SJCRH30 (cell line): ENCODE data around the gene ABCC12. TPM values are rescaled to one million over a fixed set of nuclear protein-coding genes. Genes with fewer than 3 reads are reported as not detected.
A peak's percentile ranks its signal among the peaks of the same experiment; 100 is the strongest.
"Not testable (repeated sequence)": the region's sequence is repeated elsewhere in the genome, so short reads cannot be mapped to it uniquely, and the experiment has no call there.

Experiments
- DNase-seq, 2 experiments: peaks; one replicate each; pipeline ENCODE4 v3.0.0-alpha.2; 2015 to 2020
- H3K27ac ChIP-seq: fragments of 250-450 bp; sonication (Bioruptor Pico); 2 replicates; pipeline ENCODE4 v1.5.1; 2020; ENCODE audit warnings: mild to moderate bottlenecking, moderate library complexity
- H3K27me3 ChIP-seq: fragments of 250-450 bp; sonication (Bioruptor Pico); 2 replicates; pipeline ENCODE4 v1.5.1; 2020; ENCODE audit warnings: mild to moderate bottlenecking, moderate library complexity
- H3K36me3 ChIP-seq: fragments of 250-450 bp; sonication (Bioruptor Pico); 2 replicates; pipeline ENCODE4 v1.5.1; 2020; ENCODE audit warnings: mild to moderate bottlenecking, moderate library complexity
- H3K4me1 ChIP-seq: fragments of 250-450 bp; sonication (Bioruptor Pico); 2 replicates; pipeline ENCODE4 v1.5.1; 2020; ENCODE audit warnings: mild to moderate bottlenecking, moderate library complexity
- H3K4me3 ChIP-seq: fragments of 250-450 bp; sonication (Bioruptor Pico); 2 replicates; pipeline ENCODE4 v1.5.1; 2020; ENCODE audit warnings: mild to moderate bottlenecking, moderate library complexity
- H3K9me3 ChIP-seq: fragments of 250-450 bp; sonication (Bioruptor Pico); replicated peaks from 2 replicates; pipeline ENCODE4 v1.5.1; 2020; ENCODE audit warnings: mild to moderate bottlenecking, moderate library complexity
- total RNA-seq: library from RNA; depleted of rRNA; stranded (reverse); fragments of >200 nt; shearing (Covaris generic); gene quantifications from 2 replicates; pipeline ENCODE4 v1.2.3, GENCODE V29; 2014

Gene ABCC12
- total RNA-seq, 1 experiment from 2014 or later = not detected

DNA sequence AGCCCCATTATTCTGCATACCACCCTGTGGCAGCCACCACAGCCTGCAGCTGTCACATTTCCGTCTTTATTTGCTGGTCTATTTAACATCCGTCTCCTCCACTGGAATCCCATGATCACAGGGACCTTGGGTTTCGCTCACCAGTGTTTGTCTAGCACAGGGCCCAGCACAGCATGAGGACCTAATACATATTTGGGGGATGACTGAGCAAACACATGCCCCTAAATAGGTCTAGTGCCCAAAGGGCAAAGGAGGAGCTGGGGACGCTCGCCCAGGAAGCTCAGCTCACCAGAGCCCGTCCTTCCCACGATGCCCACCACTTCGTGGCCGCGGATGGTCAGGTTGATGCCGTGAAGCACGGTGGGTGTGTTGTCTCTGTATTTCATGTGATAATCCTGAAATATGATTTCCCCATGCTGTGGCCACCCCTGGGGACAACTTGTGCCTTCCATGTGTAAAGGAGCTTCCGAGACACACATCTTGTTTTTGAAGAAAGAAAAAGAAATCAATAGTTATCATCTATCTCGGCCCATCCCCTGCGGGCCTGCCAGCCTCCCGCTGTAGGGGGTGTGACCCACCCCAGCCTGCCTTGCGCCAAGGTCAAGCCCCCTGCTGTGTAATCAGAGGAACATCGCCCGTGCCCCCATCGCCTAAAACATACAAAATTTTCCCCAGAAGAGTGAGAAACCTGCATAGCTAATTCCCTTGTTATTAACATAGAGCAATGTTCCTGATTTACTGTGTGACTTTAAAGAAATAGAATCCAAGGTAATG lies 21.0 kb upstream of the ABCC12 start:
- no peaks in the 10 kb centered on the region for H3K36me3 ChIP-seq
- no peaks in the 10 kb centered on the region for H3K27me3 ChIP-seq
- 0 out of 2 replicates have a peak, but pooled peaks cover 3% of the 10 kb centered on the region for H3K4me1 ChIP-seq
- H3K9me3 ChIP-seq = no peaks in the 10 kb centered on the region
- H3K27ac ChIP-seq = no peak overlapping the region
- DNase-seq = peak; percentile 8 to 30
- H3K4me3 ChIP-seq = no peak overlapping the region

DNA sequence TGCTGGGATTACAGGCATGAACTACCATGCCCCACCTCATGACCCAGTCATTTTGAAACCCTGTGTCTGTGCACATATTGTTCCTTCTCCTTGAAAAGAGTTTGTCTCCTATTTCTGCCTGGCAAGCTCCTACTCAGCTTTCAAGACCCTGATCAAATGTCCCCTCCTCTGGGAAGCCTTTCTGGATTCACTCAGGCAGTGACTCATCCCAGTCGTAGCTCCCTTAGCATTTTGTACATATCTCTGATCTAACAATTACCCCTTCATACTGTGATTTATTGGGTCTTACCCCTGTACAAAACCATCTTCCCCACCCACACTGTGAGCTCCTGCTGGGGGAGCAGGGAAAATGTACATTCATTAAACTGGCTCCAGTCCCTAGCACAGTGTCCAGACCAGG lies 18.1 kb upstream of the ABCC12 start:
- no peak overlapping the region for H3K4me3 ChIP-seq
- DNase-seq = no peak
- no peaks in the 10 kb centered on the region for H3K27me3 ChIP-seq
- 0 out of 2 replicates have a peak, but pooled peaks cover 3% of the 10 kb centered on the region for H3K4me1 ChIP-seq
- no peak overlapping the region for H3K27ac ChIP-seq
- no peaks in the 10 kb centered on the region for H3K9me3 ChIP-seq
- H3K36me3 ChIP-seq = no peaks in the 10 kb centered on the region

DNA sequence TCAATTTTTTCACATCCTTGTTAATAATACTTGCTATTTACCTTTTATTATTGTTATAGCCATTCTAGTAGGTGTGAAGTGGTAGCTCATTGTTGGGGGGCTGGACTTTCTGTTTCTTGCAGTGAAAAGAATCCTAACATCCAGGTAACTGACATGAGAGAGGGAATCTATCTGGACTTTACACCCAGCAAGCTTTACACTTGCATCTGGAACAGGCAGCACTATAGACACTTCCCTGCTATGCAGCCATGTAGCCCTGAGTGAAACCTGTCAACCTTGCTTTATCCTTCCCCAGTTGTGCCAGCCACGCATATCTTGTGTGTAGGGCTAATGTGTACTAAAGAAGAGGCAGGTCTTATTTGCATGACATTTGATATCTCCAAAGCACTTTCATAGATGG lies 16.9 kb upstream of the ABCC12 start:
- Histone ChIP-seq H3K4me1 (0 out of 2 replicates have a peak, but pooled peaks cover 3% of the 10 kb centered on the region), H3K27me3 (no peaks in the 10 kb centered on the region), H3K4me3 (no peak overlapping the region), H3K9me3 (no peaks in the 10 kb centered on the region), H3K27ac (no peak overlapping the region), H3K36me3 (no peaks in the 10 kb centered on the region)
- no peak for DNase-seq

DNA sequence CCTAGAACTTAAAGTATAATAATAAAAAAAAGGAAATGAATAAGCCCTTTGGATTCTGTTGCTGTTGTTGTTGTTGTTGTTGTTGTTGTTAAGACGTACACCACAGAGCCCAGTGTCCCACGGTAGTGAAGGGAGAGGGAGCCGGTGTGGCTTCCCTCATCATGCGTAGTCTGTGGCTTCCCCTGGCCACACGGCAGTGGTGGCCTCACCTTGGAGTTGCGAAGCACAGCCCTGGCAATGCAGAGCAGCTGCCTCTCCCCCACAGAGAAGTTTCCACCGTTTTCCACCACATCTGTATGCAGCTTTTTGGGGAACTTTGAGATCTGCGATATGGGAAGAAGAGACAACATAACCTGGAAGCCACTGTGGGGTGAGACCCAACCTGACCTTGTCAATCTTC lies 14.1 kb upstream of the ABCC12 start:
- Histone ChIP-seq H3K4me3 (no peak overlapping the region), H3K4me1 (no peaks in the 10 kb centered on the region; the same call in 1 of the 2 replicates), H3K27ac (no peak overlapping the region)

DNA sequence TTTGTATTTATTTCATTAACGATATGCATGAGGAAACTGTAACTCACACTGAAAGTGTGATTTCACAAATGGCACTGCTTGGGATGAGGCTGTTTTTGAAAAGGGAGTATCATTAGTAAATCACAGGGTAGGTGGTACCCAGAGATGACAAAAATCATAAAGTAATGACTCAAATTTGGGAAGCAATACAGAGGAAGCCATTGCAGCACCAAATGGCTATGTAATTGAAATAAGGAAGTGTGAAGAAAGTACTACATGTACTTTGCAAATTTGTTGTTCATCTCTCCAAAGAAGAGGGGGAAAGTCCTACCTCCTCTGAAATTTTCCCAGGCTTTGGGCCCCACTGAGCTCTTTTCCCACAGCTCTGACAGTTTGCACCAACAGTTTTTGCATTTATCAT lies 12.3 kb upstream of the ABCC12 start:
- no peak for DNase-seq

More for the DNA sequence above, 14.1 kb upstream of the ABCC12 start:
- no peak for DNase-seq
- Histone ChIP-seq H3K9me3 (no peaks in the 10 kb centered on the region), H3K27me3 (no peaks in the 10 kb centered on the region), H3K36me3 (no peaks in the 10 kb centered on the region)

DNA sequence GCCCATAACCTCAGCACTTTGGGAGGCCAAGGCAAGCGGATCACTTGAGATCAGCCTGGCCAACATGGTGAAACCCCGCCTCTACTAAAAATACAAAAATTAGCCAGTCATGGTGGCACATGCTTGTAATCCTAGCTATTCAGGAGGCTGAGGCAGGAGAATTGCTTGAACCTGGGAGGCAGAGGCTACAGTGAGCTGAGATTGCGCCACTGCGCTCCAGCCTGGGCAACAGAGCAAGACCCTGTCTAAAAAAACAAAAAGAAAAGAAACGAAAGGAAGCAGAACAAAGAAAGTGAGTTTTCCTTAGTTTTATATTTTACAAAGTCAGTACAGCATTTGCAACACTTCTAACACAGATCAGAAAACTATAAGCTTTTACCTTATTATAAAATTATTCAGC lies 10.8 kb upstream of the ABCC12 start:
- H3K9me3 ChIP-seq, DNase-seq, H3K27me3 ChIP-seq, H3K27ac ChIP-seq, H3K4me3 ChIP-seq, H3K36me3 ChIP-seq, H3K4me1 ChIP-seq: not testable (repeated sequence)

More for the DNA sequence above, 12.3 kb upstream of the ABCC12 start:
- H3K27ac ChIP-seq = no peak overlapping the region
- no peak overlapping the region for H3K4me3 ChIP-seq
- H3K4me1 ChIP-seq = no peaks in the 10 kb centered on the region; the same call in 1 of the 2 replicates
- no peaks in the 10 kb centered on the region for H3K36me3 ChIP-seq
- no peaks in the 10 kb centered on the region for H3K9me3 ChIP-seq
- H3K27me3 ChIP-seq = no peaks in the 10 kb centered on the region

DNA sequence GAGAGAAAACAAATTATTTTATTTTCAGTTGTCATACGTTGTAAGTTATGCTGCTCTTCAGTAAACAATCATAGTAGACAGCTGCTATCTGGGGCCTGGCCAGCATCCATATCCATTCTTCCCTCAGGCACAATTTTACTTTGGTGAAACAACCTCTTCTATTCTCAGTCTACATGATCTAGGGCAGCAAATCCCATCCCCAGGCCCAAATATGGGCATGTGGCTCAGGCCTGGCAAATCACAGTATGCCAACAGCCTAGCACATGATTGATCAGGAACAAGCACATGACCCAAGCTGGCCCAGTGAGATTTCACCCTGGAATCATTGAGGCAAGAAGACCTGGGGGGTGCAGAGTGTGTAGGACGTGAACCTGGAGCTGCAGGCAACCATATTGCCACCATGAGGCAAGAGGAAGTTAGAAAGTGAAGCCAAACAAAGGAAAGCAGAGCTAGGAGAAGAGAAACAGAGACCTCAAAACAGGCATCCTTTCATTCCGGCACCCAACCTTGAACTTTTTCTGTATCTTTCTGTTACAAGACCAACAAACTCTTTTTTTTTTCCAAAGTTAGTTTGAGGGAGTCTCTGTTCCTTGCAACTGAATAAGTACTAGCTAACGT lies 10.3 kb upstream of the ABCC12 start:
- Histone ChIP-seq H3K9me3 (no peaks in the 10 kb centered on the region), H3K4me1 (no peaks in the 10 kb centered on the region; the same call in 1 of the 2 replicates), H3K36me3 (no peaks in the 10 kb centered on the region), H3K27ac (no peak overlapping the region), H3K27me3 (no peaks in the 10 kb centered on the region), H3K4me3 (no peak overlapping the region)
- DNase-seq = peak; percentile 50 to 67

DNA sequence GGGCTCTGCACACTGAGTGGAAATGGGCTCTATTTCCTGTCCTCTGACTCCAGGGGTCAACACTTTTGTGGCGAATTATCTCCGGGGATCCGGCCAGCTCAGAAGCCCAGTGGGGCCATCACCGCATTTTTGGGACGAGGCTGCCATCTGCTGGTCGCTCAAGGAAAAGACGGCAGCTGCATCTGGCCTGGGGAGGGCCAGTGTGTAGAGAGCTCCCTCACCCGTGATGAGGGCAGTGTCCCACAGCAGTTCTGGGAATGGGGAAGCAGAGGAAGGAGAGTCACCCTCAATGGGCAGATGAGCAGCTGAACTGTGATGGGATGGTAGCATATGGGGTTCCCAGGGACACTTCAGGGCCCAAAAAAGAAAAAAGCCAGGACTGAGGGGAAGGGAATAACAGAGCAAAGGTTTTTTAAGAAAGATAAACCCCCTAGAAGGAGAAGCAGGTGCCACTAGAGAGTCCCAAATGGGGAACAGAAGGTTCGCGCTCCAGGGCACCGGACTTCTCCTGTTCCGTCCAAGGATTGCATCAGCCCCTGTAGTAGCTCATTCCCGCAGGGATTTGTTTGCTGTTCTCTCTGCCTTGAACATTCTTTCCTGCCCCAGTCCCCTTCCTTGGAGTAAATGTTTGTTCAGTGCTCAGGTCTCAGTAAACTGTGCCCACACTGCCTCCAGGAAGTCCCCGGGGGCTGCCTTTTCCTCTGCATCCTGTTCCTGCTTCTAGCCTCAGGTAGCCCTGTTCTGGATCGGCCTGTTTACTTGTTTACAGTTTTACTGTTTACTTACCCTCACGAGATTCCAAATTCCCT lies 9.3 kb upstream of the ABCC12 start:
- DNase-seq = peak; percentile 75 to 88
- Histone ChIP-seq H3K9me3 (no peaks in the 10 kb centered on the region), H3K4me3 (no peak overlapping the region; the same call in 1 of the 2 replicates), H3K4me1 (no peaks in the 10 kb centered on the region; the same call in 1 of the 2 replicates), H3K27me3 (no peaks in the 10 kb centered on the region), H3K27ac (no peak overlapping the region), H3K36me3 (no peaks in the 10 kb centered on the region)

DNA sequence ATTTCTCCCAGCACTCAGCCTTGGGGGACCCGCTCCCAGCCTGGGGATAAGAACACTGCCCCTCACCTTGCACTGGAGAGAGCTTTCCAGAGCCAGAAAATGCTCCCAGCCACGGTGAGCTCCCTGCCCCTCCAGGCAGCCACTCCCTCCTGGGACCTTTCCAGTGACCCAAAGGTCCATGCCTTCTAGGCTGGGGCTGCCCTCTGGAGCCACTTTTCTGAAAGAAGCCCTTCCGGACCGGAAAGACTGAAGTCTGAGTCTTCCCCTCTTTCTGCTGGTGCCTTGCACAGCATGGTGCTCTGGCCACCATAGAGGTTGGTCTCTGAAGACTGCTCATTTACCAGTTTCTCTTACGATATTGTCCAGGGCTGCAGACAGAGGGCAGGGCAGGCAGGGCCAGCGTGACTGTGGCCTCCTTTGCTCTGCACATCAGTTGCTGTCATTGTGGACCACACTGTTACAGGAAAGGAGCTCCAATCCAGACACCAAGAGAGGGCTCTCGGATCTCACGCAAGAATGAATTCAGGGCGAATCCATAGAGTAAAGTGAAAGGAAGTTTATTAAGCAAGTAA lies 7.1 kb upstream of the ABCC12 start:
- DNase-seq = no peak
- H3K4me3 ChIP-seq = no peak overlapping the region
- no peaks in the 10 kb centered on the region for H3K27me3 ChIP-seq
- H3K27ac ChIP-seq = no peak overlapping the region
- no peaks in the 10 kb centered on the region for H3K9me3 ChIP-seq
- no peaks in the 10 kb centered on the region for H3K36me3 ChIP-seq
- no peaks in the 10 kb centered on the region; the same call in 1 of the 2 replicates for H3K4me1 ChIP-seq

DNA sequence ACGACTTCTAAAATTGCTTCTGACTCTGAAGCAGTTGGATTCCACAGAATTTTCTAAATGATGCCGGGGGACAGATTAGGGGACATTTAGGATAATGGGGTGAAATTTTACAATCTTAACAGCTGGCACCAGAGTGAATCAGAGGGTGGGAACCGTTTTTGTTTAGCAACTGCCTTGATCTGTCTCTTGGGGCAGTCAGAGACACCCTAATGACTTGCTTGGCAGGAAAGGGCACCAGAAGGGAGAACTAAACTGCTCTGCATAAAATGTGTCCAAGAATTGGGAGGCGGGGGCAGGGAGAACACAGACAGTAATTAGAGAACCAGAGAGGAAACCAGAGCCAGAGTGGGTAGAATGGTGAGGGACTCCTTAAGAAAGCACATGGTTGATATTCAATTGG lies 6.1 kb upstream of the ABCC12 start:
- no peak overlapping the region for H3K27ac ChIP-seq
- no peak overlapping the region for H3K4me3 ChIP-seq
- no peaks in the 10 kb centered on the region for H3K27me3 ChIP-seq
- no peaks in the 10 kb centered on the region; the same call in 1 of the 2 replicates for H3K4me1 ChIP-seq
- H3K36me3 ChIP-seq = no peaks in the 10 kb centered on the region
- no peak for DNase-seq
- H3K9me3 ChIP-seq = no peaks in the 10 kb centered on the region

DNA sequence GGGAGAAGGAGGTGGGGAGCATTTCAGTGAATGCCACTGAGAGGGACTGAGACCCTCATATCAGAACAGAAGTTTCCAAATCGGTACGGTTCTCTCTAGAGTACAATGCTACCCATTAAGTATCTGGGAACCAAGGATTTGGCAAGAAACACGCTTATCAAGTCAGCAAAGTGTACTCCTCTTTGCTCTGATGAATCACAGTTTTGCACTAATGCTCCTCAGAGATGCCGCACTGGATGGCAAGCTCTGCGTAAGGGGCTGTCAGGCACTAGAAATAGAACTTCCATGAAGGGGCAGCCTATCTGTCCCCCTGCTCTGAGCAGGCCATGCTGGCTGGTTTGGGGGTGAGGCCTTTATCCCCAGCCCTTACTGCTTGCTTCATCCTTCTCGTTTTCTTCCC lies 4.8 kb upstream of the ABCC12 start:
- DNase-seq = no peak

DNA sequence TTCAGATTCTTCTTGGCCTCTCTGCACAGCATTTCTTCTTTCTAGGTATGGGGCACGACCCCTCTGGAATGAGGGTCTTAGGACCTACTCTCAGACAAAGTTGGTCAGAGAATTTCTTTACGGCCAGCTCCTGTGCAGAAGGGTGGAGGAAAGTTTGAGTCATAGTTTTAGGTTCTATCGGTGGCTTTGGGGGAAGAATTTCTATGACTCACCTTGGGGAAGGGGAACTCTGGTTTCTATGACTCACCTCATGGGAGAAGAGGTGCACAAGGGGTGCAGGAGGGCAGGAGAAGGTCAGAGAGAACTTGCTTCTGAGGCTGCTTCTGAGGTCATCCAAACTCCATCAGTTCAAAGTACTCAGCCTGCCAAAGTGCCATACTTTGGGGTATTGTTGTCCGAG lies 2.5 kb upstream of the ABCC12 start:
- Histone ChIP-seq H3K27ac (no peak overlapping the region), H3K4me3 (no peak overlapping the region), H3K4me1 (no peaks in the 10 kb centered on the region), H3K36me3 (no peaks in the 10 kb centered on the region), H3K27me3 (no peaks in the 10 kb centered on the region), H3K9me3 (no peaks in the 10 kb centered on the region)
- no peak for DNase-seq

More for the DNA sequence above, 4.8 kb upstream of the ABCC12 start:
- Histone ChIP-seq H3K4me3 (no peak overlapping the region), H3K27me3 (no peaks in the 10 kb centered on the region), H3K4me1 (no peaks in the 10 kb centered on the region; the same call in 1 of the 2 replicates), H3K27ac (no peak overlapping the region), H3K9me3 (no peaks in the 10 kb centered on the region), H3K36me3 (no peaks in the 10 kb centered on the region)

DNA sequence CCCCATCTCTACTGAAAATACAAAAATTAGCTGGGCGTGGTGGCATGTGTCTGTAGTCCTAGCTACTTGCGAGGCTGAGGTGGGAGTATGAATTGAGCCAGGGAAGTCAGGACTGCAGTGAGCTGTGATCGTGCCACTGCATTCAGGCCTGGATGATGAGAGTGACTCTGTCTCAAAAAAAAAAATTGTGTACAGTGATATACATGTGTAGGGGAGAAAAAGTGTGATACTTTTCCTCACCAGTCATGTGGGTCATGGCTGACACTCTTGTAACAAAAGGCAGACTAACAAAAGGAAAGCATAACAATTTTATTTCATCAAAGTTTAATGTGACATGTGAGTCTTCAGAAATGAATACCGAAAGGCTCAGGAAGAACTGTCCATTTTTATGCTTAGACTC lies 2.0 kb upstream of the ABCC12 start:
- H3K4me3 ChIP-seq = no peak overlapping the region
- no peaks in the 10 kb centered on the region for H3K27me3 ChIP-seq
- no peaks in the 10 kb centered on the region for H3K9me3 ChIP-seq
- H3K36me3 ChIP-seq = no peaks in the 10 kb centered on the region
- no peak overlapping the region for H3K27ac ChIP-seq
- no peaks in the 10 kb centered on the region for H3K4me1 ChIP-seq
- DNase-seq = no peak

DNA sequence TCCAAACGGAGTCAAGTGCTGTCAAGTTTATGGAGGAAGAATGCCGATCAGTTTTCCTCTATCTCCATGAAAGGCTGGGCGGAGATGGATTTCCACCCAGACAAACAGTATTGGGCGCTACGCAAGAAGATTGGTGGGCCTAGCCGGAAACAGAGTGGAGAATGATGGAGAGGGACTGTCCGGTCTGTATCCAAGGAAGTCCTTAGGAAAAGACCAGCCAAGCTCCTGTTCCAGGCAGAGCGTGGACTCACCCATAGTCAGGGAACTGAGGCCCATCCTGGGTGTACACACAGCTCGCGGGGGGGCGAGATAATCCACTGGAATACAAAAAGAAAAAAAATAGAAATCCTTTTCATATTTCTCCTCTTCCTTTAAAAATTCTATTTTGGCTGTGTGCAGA lies 1.5 kb upstream of the ABCC12 start:
- Histone ChIP-seq H3K27me3 (no peaks in the 10 kb centered on the region), H3K4me3 (no peak overlapping the region), H3K36me3 (no peaks in the 10 kb centered on the region), H3K9me3 (no peaks in the 10 kb centered on the region), H3K27ac (no peak overlapping the region), H3K4me1 (no peaks in the 10 kb centered on the region)
- DNase-seq = no peak
